ENCODE results near the gene JAKMIP1.
A peak's percentile ranks its signal among the peaks of the same experiment; 100 is the strongest.

Gene JAKMIP1

DNA sequence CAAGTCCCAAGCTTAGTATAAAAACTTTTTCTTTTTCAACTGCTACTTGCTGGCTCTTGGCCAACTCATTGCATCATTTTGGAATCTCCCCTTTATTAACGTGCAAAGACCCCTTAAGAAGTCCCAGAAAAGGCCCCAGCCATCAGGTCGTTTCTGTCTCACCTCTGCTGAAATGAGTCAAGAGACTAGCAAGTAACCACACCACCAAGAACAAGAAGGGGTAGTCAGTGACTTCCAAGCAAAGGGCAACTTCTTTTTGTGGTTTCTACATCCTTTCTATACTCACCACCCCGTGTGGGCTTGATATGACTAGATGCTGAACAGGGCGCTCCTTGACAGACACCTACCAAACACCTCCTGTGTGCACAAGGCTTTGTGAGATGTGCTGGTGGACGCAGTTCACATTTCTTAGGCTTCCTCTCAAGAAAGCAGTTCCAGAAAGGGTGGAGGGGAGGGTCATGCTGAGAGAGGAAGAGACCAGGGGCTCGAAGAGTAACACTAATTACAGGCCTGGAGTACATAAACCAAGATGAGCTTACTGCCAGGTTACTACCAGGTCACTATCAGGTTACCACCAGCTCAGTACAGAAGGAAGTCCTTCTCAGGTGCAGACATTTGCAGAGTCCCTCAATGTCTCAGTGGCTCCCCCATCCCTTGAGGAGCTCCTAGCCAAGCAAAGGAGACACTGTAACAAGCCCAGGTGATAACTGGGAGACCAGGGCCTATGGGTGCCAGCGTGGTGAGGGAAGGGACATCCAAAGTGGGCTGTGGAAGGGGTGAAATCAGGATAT, 19.3 kb downstream of the JAKMIP1 start:
- peak; percentile 24 for DNase-seq (ENCODE audit: low read depth)

DNA sequence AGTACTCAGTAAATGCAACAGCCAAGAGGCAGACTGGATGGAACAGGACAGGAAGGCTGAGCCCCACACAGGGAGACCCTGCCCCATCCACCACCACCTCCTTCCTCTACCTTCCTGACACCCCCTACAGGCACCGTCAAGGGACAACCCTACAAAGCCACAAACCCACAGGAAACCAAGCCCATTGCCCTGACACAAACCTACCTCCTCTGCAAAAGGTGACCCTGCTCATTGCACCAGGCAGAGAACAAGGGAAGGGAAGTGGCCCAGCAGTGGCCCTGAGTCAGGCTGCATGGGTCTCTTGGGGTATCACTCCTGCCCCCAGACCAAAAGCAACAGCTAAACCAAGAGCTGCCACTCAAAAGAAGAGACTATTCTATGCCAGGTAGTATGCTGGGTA, 21.0 kb downstream of the JAKMIP1 start:
- DNase-seq (ENCODE audit: low read depth), result no peak

DNA sequence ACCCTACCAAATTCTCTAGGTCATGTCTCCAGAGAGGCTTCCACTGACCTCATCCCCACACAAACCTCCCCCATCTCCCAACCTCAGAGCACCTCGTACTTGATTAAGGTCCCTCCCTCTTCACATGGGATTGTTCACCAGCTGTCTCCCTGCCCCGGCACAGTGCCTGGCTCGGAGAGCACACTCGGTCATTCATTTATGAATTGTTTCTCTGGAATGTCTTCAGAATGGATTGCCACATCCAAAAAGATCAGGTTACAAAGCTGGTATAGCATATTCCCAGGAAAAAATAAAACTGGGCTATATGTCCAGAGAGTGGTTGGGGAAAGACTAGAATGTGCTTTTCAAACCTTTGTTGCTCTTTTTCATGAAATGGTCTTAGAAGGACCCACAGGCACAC, 21.6 kb downstream of the JAKMIP1 start:
- no peak for DNase-seq (ENCODE audit: low read depth)

DNA sequence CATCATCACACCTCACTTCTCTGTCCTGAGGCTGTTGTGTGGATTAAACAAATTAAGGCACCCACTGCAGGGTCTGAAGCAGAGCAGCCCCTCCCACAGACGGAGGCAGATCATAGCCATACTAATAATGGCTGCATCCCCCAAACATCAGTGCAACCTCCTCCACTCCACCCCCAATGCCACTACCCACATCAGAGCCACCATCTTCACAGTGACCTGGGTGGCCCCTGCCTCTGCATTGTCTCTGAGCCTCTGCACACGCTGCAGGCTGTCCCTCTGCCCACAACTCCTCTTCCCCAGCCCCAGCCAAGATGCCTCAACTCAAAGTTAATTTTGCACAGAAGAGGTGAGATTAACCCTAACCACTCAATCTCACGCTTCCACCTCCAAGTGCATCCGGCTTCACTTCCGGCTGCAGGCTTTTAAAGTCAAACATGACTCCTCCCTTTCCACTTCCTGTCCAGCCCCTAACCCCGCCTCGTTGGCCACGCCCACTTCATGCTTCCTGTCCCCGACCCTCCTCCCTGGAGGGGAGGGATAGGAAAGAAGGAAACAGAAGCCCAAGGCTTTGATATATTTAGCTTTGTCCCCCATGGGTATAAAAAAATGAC, 22.7 kb downstream of the JAKMIP1 start:
- DNase-seq (ENCODE audit: low read depth), result no peak

DNA sequence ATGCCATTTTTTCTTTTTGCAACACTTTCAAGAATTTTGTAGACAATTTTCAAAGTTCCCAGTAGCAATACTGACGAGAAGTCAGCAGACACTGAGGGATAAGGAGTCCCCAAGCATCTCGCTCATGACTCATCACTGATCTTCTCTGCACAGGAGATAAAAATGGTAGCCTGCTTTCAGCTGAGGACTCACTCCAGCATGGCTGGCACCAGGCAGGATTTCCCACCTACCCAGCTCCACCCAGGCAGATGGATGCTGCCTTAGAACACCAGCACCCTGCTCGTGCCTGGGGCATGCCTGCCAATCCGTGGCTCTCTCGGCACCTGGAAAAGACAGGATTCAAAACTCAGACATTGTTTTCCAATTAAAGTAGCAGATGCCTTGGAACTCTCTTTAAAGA, 24.9 kb downstream of the JAKMIP1 start:
- DNase-seq (ENCODE audit: low read depth), result no peak

DNA sequence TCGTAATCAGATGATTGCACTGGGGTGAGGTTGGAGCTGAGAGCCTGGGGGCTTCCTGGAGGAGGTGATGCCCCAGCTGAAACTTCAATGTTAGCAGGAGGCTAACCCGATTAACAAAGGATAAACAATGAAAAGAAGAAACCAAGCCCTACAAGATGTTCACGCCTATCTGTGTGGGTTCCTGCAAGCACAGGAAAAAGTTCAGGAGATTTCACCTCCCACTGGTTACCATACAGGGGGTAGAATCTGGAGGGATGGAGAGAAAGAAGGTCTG, 27.5 kb downstream of the JAKMIP1 start:
- DNase-seq (ENCODE audit: low read depth), result no peak

DNA sequence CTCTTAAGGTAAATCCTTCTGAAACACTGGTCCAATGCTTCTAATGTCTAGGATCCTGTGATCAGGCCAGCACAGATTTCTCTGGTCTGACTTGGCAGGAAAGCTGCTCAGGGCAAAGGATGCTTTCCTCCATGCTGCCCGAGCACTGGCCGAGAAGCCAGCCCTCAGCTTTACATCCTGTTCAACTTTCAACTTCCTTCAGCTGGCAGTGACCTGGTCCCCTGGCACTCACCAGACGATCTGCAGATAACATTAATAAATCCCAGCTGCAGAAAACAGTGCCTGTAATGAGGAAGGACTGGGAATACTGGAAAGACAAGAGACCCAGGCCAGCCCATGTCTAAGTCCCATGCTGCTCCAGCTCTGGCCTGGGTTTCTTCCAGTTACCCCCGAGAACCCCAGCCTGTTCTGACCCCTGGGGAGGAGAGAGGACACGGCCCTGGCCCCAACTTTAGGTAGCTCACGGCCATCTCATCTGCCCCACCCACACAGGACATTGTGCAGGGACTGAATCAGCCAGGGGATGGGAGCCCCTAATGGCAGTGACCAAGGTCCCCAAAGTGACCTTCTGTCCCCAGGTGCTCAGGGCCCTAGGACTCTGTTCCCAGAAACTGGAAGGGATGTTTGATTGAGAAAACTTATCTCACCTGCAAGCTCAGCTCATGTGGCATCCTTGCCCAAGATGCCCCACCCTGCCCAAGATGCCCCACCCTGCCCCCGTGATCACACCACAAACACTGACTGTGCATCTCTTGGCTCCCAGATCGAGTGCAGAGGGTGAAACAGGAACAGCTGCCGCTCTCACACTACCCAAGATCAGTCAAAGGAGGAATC, 28.0 kb downstream of the JAKMIP1 start:
- no peak for DNase-seq (ENCODE audit: low read depth)

DNA sequence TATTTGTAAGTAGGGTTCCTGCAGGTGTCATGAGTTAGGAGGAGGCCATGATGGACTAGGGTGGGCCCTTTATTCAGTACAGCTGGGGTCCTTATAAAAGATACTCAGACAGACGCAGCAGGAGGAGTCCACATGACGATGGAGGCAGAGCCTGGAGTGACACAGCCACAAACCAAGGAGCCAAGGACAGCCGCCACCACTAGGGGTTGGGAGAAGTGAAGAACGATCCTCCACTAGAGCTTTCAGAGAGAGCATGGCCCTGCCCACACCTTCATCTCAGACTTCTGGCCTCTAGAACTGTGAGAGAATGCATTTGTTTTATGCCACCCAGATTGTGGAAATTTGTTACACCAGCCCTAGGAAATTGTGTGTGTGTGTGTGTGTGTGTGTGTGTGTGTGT, 31.1 kb downstream of the JAKMIP1 start:
- DNase-seq (ENCODE audit: low read depth), result no peak

DNA sequence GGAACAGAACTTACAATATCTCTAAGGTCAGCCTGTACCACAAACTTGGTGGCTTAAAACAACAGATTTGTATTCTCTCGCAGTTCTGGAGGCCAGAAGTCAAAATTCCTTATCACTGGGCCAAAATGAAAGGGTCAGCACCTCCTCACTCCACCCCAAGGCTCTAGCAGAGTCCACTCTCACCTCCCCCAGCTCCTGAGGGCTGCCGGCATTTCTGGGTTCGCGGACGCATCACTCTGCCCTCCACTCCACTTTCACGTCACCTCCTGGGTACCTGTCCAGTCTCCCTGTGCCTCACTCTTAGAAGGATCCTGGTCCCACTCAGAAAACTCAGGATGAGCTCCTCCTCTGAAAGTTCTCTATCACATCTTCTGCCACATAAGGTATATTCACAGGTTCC, 34.6 kb downstream of the JAKMIP1 start:
- no peak for DNase-seq (ENCODE audit: low read depth)

DNA sequence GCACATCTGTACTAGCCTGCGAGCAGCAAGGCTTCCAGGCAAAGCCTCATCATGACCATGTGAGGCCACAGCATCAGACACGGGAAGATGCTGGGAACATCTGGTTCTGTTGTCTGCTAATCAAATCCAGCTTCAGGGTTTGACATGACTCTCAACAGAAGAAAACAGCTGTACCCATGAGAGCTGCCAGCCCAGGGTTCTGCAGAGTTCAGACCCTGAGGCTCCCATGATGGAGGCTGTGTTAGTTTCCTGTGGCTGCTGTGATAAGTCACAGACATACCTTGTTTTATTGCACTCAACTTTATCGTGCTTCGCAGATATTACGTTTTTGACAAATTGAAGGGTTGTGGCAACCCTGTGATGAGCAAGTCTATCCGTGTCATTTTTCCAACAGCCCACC, 37.5 kb downstream of the JAKMIP1 start:
- DNase-seq (ENCODE audit: low read depth), result no peak

DNA sequence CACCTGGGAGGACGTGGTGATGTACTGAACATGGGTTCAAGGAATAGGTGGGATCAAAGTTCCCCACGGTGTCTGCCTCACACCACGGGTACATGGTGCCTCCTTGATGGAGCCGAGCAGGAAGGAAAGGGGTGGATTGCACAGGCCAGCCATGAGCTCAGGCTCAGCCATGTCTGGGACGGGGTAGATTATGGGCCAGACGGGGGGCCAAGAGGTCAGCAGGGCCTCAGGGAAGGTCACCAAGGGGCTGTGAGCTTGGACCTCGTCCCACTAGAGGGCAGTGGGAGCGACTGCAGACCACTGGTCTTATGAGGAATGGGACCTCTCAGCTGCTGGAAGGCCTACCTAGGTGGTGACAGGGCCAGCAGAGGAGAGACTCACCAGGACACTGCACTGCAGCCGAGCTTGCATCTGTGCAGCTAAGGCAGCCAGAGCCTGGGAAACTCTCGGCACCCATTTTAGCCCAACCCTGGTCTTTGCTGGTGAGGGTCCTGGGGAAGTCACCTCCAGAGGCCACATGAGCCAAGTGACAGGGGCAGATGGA, 38.4 kb downstream of the JAKMIP1 start:
- DNase-seq (ENCODE audit: low read depth), result no peak

DNA sequence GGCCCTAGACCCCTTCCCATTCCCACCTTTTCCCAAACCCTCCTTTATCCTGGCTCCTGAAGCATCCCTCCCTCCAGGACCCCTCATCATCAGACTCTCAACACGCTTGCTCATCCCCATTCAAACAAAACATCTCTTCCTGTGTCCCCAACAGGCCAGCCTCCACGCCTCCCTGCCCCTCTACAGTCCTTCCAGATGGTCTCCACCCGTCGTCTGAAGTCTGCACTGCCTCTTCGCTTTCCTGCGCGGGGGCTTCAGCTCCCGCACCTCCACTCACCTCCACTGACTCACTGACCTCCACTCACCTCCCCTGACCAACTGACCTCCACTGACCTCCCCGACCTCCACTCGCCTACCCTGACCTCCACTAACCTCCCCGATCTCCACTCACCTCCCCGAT, 39.8 kb downstream of the JAKMIP1 start:
- no peak for DNase-seq (ENCODE audit: low read depth)

DNA sequence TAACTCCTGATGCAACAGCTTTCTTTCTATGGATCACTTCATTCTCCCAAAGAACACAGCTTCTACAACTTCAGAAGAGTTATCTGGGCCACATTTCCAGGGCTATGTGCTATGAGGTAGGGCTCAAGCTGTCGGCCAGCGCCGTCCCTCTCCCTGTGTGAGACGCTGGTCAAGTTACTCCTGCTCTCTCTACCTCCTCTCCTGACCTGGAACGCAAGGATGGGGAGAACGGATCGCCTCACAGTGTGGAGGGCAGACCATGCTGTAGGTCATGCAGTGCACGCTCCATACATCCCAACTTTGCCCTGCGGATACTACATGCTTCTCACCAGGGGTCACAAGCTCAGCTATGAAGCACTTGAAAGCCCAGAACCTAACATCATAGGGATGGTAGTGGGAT, 42.4 kb downstream of the JAKMIP1 start:
- DNase-seq (ENCODE audit: low read depth), result no peak

DNA sequence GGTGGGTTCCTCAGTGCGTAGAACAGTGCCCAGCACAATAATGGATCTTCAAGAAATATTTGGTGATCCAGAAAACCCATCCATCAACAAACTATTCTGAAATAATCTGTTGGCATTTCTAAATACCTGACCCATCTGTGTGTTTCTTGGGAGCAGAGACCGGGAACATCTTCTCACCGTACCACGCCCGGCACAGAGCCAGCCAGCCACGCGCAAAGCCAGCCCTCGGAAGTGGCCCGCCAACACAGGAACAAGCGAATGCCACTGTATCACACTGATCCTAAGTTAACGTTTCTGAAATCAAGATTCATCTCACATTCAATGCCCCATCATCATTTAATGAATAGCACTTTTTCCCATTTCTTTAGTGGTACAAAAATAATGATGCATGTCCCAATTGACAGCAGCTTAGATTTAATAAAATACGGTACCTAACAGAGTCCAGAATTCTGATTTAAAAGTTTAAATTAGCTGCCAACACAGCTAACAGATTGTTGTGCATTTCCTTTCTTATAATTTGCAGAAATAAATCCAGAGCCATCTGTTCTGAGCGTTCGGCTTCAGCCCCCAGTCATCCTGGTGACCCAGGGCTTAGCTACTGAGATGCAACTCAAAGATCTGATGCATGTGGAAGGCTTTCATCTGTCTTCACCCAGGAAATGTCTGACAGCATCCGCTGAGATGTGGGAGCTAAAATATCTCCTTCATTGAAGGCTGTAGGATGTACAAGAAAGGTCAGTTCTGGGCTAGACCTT, 44.2 kb downstream of the JAKMIP1 start:
- no peak for DNase-seq (ENCODE audit: low read depth)

DNA sequence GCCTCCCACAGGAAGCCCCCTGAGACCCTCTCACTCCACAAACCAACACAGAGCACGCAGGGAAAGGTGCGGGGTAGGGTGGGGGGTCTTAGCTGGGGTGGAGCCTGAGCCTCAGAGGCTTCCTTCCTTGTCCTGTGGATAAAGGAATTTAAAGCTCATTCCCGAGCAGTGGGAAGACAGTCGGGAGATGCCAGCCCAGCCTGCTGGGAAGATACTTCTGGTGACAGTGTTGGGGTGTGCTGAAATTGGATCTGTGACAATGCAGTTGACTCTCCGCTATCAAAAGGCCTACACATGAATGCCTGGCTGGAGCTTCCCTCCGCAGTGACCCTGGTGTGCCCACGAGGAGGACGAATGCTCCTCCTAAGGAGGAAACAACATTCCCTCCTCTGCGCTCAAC, 45.5 kb downstream of the JAKMIP1 start:
- DNase-seq (ENCODE audit: low read depth), result no peak

DNA sequence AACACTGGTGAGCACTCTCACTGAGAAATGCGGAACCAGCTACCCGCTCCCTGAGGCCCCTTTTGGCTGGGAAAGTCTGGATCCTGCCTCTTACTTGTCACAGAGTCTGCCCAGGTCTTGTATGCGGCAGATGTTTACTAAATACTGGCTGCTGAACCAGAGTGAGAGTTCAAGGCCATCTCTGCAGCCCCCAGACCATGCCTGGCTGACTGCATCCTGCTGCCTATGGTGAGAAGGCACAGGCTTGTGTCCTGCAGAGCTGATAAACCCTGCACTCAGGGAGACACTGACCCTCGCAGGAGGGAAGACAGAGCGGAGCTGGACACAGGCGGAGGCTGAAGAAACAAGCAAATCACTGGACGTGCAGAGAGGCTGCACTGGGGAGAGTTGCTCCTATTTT, 46.5 kb downstream of the JAKMIP1 start:
- DNase-seq (ENCODE audit: low read depth), result no peak

DNA sequence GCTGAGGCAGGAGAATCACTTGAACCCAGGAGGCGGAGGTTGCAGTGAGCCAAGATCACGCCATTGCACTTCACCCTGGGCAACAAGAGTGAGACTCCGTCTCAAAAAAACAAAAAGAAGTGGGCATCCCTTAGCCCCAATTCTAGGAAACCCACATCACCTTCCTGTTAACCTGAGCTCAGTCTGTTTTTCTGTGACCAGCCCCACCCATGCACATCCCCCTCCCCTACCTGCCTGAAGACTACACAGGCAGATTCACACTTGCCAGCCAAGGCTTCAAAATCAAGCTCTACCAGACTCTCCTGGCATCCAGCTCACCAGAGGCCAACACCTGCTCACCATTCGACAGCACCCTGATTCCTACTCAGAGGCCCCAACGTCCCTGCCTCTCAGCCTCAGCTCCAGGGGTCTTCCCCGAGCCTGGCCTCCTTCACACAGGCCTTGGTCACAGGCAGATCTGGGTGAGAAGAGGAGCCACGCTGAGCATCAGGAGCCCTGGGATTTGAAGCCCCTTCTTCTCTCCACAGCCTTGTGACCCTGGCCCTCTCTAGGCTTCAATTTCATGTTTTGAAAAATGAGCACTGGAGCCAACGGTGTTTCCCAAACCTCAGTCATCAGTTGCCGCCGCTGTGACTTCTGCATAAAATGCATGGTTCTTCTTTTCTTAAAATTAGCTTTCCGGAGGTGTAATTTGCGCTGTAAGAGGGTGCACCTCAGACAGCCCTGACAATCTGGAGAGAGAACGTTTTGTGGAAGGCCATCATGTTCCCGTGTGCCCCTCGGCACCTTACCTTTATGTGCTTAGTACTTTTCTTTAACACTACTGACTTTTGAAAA, 47.3 kb downstream of the JAKMIP1 start:
- no peak for DNase-seq (ENCODE audit: low read depth)

DNA sequence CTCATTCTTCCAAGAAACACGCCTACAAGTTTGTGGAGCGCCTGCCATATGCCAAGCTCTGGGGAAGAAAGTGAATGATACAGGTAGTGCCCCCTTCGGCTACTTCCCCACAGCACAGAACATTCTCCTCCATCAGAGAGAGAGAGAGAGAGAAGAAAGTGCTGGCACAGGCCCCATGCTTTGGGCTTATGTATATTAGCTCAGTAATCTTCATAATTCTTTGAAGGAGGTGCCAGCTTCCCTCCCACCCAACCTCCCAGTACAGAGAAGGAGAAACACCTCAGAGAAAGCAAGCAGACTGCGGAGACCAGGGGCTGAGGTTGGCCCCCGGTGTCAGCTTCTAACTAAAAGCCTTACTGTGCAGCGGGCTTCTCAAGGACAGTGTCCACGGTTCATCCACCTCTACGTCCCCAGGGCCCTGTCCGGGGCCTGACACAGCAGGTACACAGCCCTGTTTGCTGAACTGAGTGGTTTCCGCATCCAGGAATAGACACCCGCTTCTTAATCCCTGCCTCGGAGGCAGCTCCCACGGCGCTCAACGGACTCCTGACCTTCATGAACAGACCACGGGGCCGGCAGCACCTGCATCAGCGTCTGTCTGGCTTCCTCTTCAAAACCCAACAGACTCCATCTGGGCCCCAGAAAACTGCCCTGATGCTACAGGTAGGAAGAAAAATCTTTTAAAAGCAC, 50.2 kb downstream of the JAKMIP1 start:
- DNase-seq (ENCODE audit: low read depth), result no peak

DNA sequence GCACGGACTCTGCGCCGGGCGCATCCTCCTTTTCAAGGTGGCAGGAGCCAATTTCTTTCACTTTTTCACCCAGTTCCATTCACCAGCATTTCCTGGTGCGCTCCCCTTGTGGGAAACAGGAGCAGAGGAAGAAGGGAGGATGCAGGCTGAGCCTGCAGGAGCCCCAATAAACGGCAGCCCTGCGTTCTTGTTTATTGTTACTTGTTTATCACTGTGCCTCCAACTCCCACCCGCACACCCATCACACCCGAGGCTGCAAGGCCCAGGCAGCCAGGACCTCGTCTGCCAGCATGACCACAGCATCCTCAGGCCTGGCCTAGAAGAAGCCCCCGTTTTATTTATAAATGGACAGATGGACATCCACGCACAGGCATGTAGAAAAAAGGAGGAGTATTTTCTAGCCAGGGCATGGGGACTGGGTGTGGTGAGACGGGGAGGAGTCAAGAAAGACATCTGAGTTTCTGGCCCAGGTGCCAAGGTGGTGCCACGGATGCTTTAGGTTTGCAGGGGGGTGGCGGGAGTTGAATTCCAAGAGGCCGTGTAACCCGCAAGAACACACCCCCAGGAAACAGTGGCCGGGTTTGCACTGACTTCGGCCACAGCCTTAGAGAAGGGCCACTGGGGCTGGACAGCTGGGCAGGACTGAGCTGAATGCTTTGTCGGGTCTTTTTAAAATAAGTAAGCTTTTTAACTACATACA, 51.7 kb downstream of the JAKMIP1 start:
- DNase-seq (ENCODE audit: low read depth), result no peak

DNA sequence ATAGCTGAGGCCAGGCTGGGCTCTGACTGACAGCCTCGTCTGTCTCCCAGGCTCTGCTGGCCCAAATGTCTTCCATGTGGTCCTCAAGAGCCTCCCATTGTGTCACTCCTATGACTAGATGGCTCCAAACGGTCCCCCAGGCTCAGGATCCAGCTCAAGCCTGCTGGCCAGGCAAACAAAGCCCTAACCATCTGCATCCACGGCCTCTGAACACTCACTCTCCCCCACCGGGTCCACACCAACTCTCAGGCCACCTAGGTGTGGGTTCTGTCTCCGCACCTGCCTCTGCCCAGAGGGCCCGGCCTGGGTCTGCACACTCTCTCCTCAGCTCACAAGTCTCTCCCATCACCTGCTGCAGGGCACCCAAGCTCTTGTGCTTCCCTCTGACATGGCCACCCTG, 52.9 kb downstream of the JAKMIP1 start:
- DNase-seq (ENCODE audit: low read depth), result no peak

Measured in activated T-helper 9 cell treated with anti-CD3 and anti-CD28 coated beads, Interleukin-2, amount 50 U/mL, for 16 hours (primary cell).